ENCODE measurements around the gene TCP10L.

- TF ChIP-seq SPI1 (IDR thresholded peaks at IDR 0.05; ENCODE audit: borderline replicate concordance, low read depth): no peak
- TF ChIP-seq POLR2AphosphoS5 (IDR thresholded peaks at IDR 0.05; ENCODE audit: low read depth): no peak
- no peak for TF ChIP-seq CTCF (IDR thresholded peaks at IDR 0.05; ENCODE audit: insufficient read depth, low read length)
- no peak for TF ChIP-seq REST (IDR thresholded peaks at IDR 0.05; ENCODE audit: insufficient replicate concordance, low read depth)
These were observed 851 bp downstream of the TCP10L start for GRCh38 chr21:32584472-32584871.
